Suprapubic skin (tissue), 4 donors: ENCODE measurements around the gene PELI2.

Experiments used
- EP300 ChIP-seq: sonication (generic); formaldehyde crosslinking; IDR thresholded peaks from one replicate; pipeline ENCODE4 v1.6.1; 2017; ENCODE audit warnings: antibody characterized with exemption
- POLR2A ChIP-seq, 2 donors: fragments of 450-650 bp; IDR thresholded peaks; one replicate each; pipeline ENCODE4 v1.6.1; 2017; ENCODE audit warnings: antibody characterized with exemption in 2 of 2, mild to moderate bottlenecking in 2 of 2, moderate library complexity in 2 of 2
- POLR2AphosphoS5 ChIP-seq, 3 donors: sonication (generic); formaldehyde crosslinking; IDR thresholded peaks; one replicate each; pipeline ENCODE4 v1.6.1; 2017; ENCODE audit warnings: antibody characterized with exemption in 3 of 3
- TF ChIP-seq, protein P1 (sequence below), 2 donors: fragments of 200-600 bp in 1 of 2; fragments of 450-650 bp in 1 of 2; sonication (generic) in 1 of 2; IDR thresholded peaks; one replicate each; pipeline ENCODE4 v1.5.1; 2016 to 2019; ENCODE audit warnings: antibody characterized with exemption in 2 of 2, mild to moderate bottlenecking in 1 of 2, moderate library complexity in 1 of 2

DNA sequence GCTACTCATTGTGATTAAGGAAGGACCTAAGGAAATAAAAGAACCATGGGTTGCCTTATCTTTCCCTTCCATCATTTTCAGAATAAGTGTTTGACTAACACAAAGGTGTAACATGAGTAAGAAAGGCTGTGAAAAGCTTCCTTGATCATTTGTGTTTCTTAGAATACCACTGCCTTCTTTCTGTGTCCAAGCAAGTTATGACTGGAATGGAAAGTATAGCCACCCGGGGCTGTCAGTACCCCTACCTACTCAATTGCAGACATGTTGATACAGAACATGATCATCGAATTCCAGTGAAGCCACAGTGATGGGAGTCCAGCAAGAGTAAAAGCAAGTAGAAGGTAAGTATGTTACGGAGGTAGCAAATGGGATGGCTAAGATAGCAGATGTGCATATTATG lies 209.8 kb downstream of the PELI2 start:
- TF ChIP-seq POLR2AphosphoS5 (IDR thresholded peaks at IDR 0.05) (no peak), POLR2A (IDR thresholded peaks at IDR 0.05) (no peak), EP300 (no peak)
- TF ChIP-seq, protein P1, sequence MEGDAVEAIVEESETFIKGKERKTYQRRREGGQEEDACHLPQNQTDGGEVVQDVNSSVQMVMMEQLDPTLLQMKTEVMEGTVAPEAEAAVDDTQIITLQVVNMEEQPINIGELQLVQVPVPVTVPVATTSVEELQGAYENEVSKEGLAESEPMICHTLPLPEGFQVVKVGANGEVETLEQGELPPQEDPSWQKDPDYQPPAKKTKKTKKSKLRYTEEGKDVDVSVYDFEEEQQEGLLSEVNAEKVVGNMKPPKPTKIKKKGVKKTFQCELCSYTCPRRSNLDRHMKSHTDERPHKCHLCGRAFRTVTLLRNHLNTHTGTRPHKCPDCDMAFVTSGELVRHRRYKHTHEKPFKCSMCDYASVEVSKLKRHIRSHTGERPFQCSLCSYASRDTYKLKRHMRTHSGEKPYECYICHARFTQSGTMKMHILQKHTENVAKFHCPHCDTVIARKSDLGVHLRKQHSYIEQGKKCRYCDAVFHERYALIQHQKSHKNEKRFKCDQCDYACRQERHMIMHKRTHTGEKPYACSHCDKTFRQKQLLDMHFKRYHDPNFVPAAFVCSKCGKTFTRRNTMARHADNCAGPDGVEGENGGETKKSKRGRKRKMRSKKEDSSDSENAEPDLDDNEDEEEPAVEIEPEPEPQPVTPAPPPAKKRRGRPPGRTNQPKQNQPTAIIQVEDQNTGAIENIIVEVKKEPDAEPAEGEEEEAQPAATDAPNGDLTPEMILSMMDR (IDR thresholded peaks at IDR 0.05): no peak
